Lower leg skin (tissue), 3 donors: ENCODE results near the gene EP400.

Source experiments
- POLR2A ChIP-seq, 2 donors: fragments of 450-650 bp; IDR thresholded peaks; one replicate each; pipeline ENCODE4 v1.6.1; 2016 to 2017; ENCODE audit warnings: antibody characterized with exemption in 2 of 2, mild to moderate bottlenecking in 1 of 2, moderate library complexity in 1 of 2
- TF ChIP-seq, protein P1 (sequence below), 3 donors: fragments of 450-650 bp; IDR thresholded peaks; one replicate each; pipeline ENCODE4 v1.5.1; 2016; ENCODE audit warnings: antibody characterized with exemption in 3 of 3, mild to moderate bottlenecking in 3 of 3, moderate library complexity in 2 of 3

DNA sequence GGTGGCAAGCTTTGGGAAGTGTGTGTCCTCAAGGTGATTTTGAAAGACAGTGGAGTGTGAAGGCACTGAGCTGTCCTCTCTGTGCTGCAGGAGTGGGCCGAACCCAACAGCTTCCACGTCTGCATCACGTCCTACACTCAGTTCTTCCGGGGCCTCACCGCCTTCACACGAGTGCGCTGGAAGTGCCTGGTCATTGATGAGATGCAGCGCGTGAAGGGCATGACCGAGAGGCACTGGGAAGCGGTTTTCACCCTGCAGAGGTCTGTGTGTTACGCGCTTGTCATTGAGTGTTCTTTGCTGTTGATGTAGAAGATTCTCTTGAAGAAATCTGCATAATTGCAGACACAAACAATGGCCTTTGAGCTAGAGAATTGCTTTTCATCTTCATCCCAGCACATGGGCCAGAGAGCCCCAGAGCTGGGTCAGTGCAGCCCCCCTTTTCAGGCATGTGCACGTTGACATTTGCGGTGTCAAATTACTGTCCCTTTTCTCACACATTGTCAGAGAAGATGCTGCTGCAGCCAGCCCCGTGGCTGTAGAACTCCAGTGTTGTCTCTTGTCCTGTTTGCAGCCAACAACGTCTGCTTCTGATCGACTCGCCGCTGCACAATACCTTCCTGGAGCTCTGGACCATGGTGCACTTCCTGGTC, 63.3 kb downstream of the EP400 start:
- TF ChIP-seq, protein P1, sequence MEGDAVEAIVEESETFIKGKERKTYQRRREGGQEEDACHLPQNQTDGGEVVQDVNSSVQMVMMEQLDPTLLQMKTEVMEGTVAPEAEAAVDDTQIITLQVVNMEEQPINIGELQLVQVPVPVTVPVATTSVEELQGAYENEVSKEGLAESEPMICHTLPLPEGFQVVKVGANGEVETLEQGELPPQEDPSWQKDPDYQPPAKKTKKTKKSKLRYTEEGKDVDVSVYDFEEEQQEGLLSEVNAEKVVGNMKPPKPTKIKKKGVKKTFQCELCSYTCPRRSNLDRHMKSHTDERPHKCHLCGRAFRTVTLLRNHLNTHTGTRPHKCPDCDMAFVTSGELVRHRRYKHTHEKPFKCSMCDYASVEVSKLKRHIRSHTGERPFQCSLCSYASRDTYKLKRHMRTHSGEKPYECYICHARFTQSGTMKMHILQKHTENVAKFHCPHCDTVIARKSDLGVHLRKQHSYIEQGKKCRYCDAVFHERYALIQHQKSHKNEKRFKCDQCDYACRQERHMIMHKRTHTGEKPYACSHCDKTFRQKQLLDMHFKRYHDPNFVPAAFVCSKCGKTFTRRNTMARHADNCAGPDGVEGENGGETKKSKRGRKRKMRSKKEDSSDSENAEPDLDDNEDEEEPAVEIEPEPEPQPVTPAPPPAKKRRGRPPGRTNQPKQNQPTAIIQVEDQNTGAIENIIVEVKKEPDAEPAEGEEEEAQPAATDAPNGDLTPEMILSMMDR (IDR thresholded peaks at IDR 0.05): no peak
- TF ChIP-seq POLR2A (IDR thresholded peaks at IDR 0.05): no peak
